Tibial artery (tissue), 4 donors: ENCODE measurements around the gene HLA-C.

Source experiments
- DNase-seq, 2 donors: peaks; one replicate each; pipeline ENCODE4 v3.0.0-alpha.2; 2019
- H3K27ac ChIP-seq, 2 donors: fragments of 200-600 bp; sonication (generic) in 1 of 2; 1 replicate in 1 of 2; 2 replicates in 1 of 2; pipeline ENCODE4 v1.5.1; 2018 to 2019; ENCODE audit warnings: mild to moderate bottlenecking in 1 of 2
- H3K27me3 ChIP-seq, 2 donors: fragments of 200-600 bp; sonication (generic) in 1 of 2; one replicate each; pipeline versions ENCODE4 v1.5.1 to v1.6.0; 2016 to 2019
- H3K36me3 ChIP-seq, 3 donors: fragments of 200-600 bp; sonication (generic) in 2 of 3; one replicate each; pipeline ENCODE4 v1.5.1; 2016 to 2019; ENCODE audit warnings: mild to moderate bottlenecking in 2 of 3
- H3K4me1 ChIP-seq, 4 donors: fragments of 200-600 bp; sonication (generic) in 2 of 4; 1 replicate in 3 of 4; 2 replicates in 1 of 4; pipeline ENCODE4 v1.5.1; 2016 to 2019
- H3K4me3 ChIP-seq, 2 donors: fragments of 200-600 bp; sonication (generic) in 1 of 2; 1 replicate in 1 of 2; 2 replicates in 1 of 2; pipeline ENCODE4 v1.5.1; 2018 to 2019; ENCODE audit warnings: mild to moderate bottlenecking in 2 of 2
- H3K9me3 ChIP-seq, 3 donors: fragments of 200-600 bp; sonication (generic) in 1 of 3; one replicate each; pipeline ENCODE4 v1.5.1; 2016 to 2019
- CTCF ChIP-seq, 2 experiments: fragments of 200-600 bp in 1 of 2; fragments of 450-650 bp in 1 of 2; IDR thresholded peaks; one replicate each; pipeline ENCODE4 v1.5.1; 2017 to 2019; ENCODE audit warnings: antibody characterized with exemption in 2 of 2, mild to moderate bottlenecking in 1 of 2, moderate library complexity in 1 of 2
- intact Hi-C: fragments of 100-400 bp; cut with DNase I; formaldehyde crosslinking; loops from one replicate; pipeline ENCODE4 v1.15.0; 2023; ENCODE audit warnings: low total_unique reads

HLA-C gene

GRCh38 chr6:31299947-31300346 lies 28.1 kb upstream of the HLA-C start:
- H3K4me1 ChIP-seq: no peaks in the 10 kb centered on the region
- TF ChIP-seq CTCF (IDR thresholded peaks at IDR 0.05): no peak
- intact Hi-C loops: no loop called here
- H3K27ac ChIP-seq: no peak overlapping the region
- no peaks in the 10 kb centered on the region for H3K9me3 ChIP-seq
- no peaks in the 10 kb centered on the region for H3K36me3 ChIP-seq
- H3K27me3 ChIP-seq: peaks cover 0 to 16% of the 10 kb centered on the region in 2 donors
- DNase-seq: no peak
- H3K4me3 ChIP-seq: no peak overlapping the region

GRCh38 chr6:31299511-31299910 lies 27.6 kb upstream of the HLA-C start:
- intact Hi-C loops: no loop called here
- H3K9me3 ChIP-seq: no peaks in the 10 kb centered on the region
- no peak overlapping the region for H3K4me3 ChIP-seq
- no peak overlapping the region for H3K27ac ChIP-seq
- no peak for TF ChIP-seq CTCF (IDR thresholded peaks at IDR 0.05)
- peaks cover 0 to 18% of the 10 kb centered on the region in 2 donors for H3K27me3 ChIP-seq
- DNase-seq: no peak
- H3K4me1 ChIP-seq: no peaks in the 10 kb centered on the region
- no peaks in the 10 kb centered on the region for H3K36me3 ChIP-seq

GRCh38 chr6:31294056-31294455 lies 22.2 kb upstream of the HLA-C start:
- H3K27me3 ChIP-seq: peaks cover 0 to 34% of the 10 kb centered on the region in 2 donors
- intact Hi-C loops: no loop called here

GRCh38 chr6:31293343-31293742 lies 21.5 kb upstream of the HLA-C start:
- Histone ChIP-seq H3K9me3 (no peaks in the 10 kb centered on the region), H3K36me3 (no peaks in the 10 kb centered on the region), H3K27me3 (peaks cover 0 to 34% of the 10 kb centered on the region in 2 donors), H3K4me3 (no peak overlapping the region), H3K4me1 (no peaks in the 10 kb centered on the region), H3K27ac (no peak overlapping the region)
- DNase-seq: no peak
- TF ChIP-seq CTCF (IDR thresholded peaks at IDR 0.05): no peak
- intact Hi-C loops: no loop called here

More at GRCh38 chr6:31294056-31294455, 22.2 kb upstream of the HLA-C start:
- Histone ChIP-seq H3K9me3 (no peaks in the 10 kb centered on the region), H3K4me1 (no peaks in the 10 kb centered on the region), H3K27ac (no peak overlapping the region), H3K36me3 (no peaks in the 10 kb centered on the region), H3K4me3 (no peak overlapping the region)
- no peak for DNase-seq
- TF ChIP-seq CTCF (IDR thresholded peaks at IDR 0.05): no peak

- no peak for DNase-seq
- intact Hi-C loops: no loop called here
- H3K4me3 ChIP-seq: no peak overlapping the region
- H3K9me3 ChIP-seq: no peaks in the 10 kb centered on the region
- no peaks in the 10 kb centered on the region for H3K36me3 ChIP-seq
- H3K27ac ChIP-seq: no peak overlapping the region
- no peaks in the 10 kb centered on the region for H3K4me1 ChIP-seq
- TF ChIP-seq CTCF (IDR thresholded peaks at IDR 0.05): no peak
- H3K27me3 ChIP-seq: peaks cover 0 to 27% of the 10 kb centered on the region in 2 donors
These were observed 17.9 kb upstream of the HLA-C start for GRCh38 chr6:31289788-31290187.

GRCh38 chr6:31287619-31288018 lies 15.7 kb upstream of the HLA-C start:
- no peak overlapping the region for H3K27ac ChIP-seq
- no peak for DNase-seq
- peaks cover 0 to 16% of the 10 kb centered on the region in 2 donors for H3K27me3 ChIP-seq
- H3K4me1 ChIP-seq: no peaks in the 10 kb centered on the region
- TF ChIP-seq CTCF (IDR thresholded peaks at IDR 0.05): no peak
- H3K4me3 ChIP-seq: no peak overlapping the region
- no peaks in the 10 kb centered on the region for H3K36me3 ChIP-seq
- intact Hi-C loops: no loop called here
- H3K9me3 ChIP-seq: no peaks in the 10 kb centered on the region
